ENCODE measurements around the gene ANKRD44.

ANKRD44 gene

GRCh38 chr2:197268786-197269584 lies 41.6 kb downstream of the ANKRD44 start:
- DNase-seq (ENCODE audit: low spot score) (no peak), ATAC-seq (ENCODE audit: low read depth) (no peak)
- TF ChIP-seq, protein P1, sequence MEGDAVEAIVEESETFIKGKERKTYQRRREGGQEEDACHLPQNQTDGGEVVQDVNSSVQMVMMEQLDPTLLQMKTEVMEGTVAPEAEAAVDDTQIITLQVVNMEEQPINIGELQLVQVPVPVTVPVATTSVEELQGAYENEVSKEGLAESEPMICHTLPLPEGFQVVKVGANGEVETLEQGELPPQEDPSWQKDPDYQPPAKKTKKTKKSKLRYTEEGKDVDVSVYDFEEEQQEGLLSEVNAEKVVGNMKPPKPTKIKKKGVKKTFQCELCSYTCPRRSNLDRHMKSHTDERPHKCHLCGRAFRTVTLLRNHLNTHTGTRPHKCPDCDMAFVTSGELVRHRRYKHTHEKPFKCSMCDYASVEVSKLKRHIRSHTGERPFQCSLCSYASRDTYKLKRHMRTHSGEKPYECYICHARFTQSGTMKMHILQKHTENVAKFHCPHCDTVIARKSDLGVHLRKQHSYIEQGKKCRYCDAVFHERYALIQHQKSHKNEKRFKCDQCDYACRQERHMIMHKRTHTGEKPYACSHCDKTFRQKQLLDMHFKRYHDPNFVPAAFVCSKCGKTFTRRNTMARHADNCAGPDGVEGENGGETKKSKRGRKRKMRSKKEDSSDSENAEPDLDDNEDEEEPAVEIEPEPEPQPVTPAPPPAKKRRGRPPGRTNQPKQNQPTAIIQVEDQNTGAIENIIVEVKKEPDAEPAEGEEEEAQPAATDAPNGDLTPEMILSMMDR (IDR thresholded peaks at IDR 0.05; ENCODE audit: poor library complexity, severe bottlenecking), result no peak
- no peaks in the 10 kb centered on the region for H3K4me1 ChIP-seq (ENCODE audit: insufficient read depth, poor library complexity, severe bottlenecking)
- no peak overlapping the region for H3K27ac ChIP-seq (ENCODE audit: poor library complexity, severe bottlenecking)
- H3K36me3 ChIP-seq (ENCODE audit: low read depth), result no peaks in the 10 kb centered on the region
- H3K27me3 ChIP-seq (ENCODE audit: insufficient read depth, poor library complexity, severe bottlenecking), result no peaks in the 10 kb centered on the region
- no peak overlapping the region for H3K4me3 ChIP-seq (ENCODE audit: severe bottlenecking)
- no peaks in the 10 kb centered on the region for H3K9me3 ChIP-seq (ENCODE audit: severe bottlenecking)

DNA sequence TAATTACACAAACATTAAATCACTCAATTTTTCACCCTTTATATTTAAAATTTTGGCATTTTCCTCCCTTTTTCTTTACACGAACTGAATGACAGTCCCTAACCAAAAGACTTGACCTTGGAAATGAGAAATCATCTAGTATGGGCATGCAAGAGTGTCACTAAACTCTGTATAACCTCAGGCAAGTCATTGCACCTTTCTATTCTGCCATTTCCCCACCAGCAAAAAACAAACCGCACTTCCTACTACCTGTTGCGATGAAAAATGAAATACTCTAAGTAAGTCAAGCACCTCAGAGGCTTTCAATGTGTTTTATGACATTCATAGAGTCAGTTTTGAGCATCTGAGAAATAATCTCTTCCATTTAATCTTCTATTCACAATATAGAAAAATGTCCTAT lies 44.1 kb downstream of the ANKRD44 start:
- no peaks in the 10 kb centered on the region for H3K9me3 ChIP-seq (ENCODE audit: severe bottlenecking)
- no peak overlapping the region for H3K27ac ChIP-seq (ENCODE audit: poor library complexity, severe bottlenecking)
- TF ChIP-seq, protein P1 (IDR thresholded peaks at IDR 0.05; ENCODE audit: poor library complexity, severe bottlenecking), result no peak
- DNase-seq (ENCODE audit: low spot score) (no peak), ATAC-seq (ENCODE audit: low read depth) (no peak)
- no peak overlapping the region for H3K4me3 ChIP-seq (ENCODE audit: severe bottlenecking)
- no peaks in the 10 kb centered on the region for H3K4me1 ChIP-seq (ENCODE audit: insufficient read depth, poor library complexity, severe bottlenecking)
- no peaks in the 10 kb centered on the region for H3K36me3 ChIP-seq (ENCODE audit: low read depth)
- H3K27me3 ChIP-seq (ENCODE audit: insufficient read depth, poor library complexity, severe bottlenecking), result no peaks in the 10 kb centered on the region

- DNase-seq (ENCODE audit: low spot score) (no peak), ATAC-seq (ENCODE audit: low read depth) (no peak)
- H3K27me3 ChIP-seq (ENCODE audit: insufficient read depth, poor library complexity, severe bottlenecking), result no peaks in the 10 kb centered on the region
- no peaks in the 10 kb centered on the region for H3K9me3 ChIP-seq (ENCODE audit: severe bottlenecking)
- TF ChIP-seq, protein P1 (IDR thresholded peaks at IDR 0.05; ENCODE audit: poor library complexity, severe bottlenecking), result no peak
- H3K4me1 ChIP-seq (ENCODE audit: insufficient read depth, poor library complexity, severe bottlenecking), result no peaks in the 10 kb centered on the region
- no peaks in the 10 kb centered on the region for H3K36me3 ChIP-seq (ENCODE audit: low read depth)
- H3K4me3 ChIP-seq (ENCODE audit: severe bottlenecking), result no peak overlapping the region
- H3K27ac ChIP-seq (ENCODE audit: poor library complexity, severe bottlenecking), result no peak overlapping the region
Measured at GRCh38 chr2:197265924-197266323, 44.7 kb downstream of the ANKRD44 start.

GRCh38 chr2:197265036-197265435 lies 45.5 kb downstream of the ANKRD44 start:
- Histone ChIP-seq H3K9me3 (ENCODE audit: severe bottlenecking) (no peaks in the 10 kb centered on the region), H3K4me1 (ENCODE audit: insufficient read depth, poor library complexity, severe bottlenecking) (no peaks in the 10 kb centered on the region), H3K27me3 (ENCODE audit: insufficient read depth, poor library complexity, severe bottlenecking) (no peaks in the 10 kb centered on the region), H3K4me3 (ENCODE audit: severe bottlenecking) (no peak overlapping the region), H3K36me3 (ENCODE audit: low read depth) (no peaks in the 10 kb centered on the region), H3K27ac (ENCODE audit: poor library complexity, severe bottlenecking) (no peak overlapping the region)
- ATAC-seq (ENCODE audit: low read depth) (no peak), DNase-seq (ENCODE audit: low spot score) (no peak)
- TF ChIP-seq, protein P1 (IDR thresholded peaks at IDR 0.05; ENCODE audit: poor library complexity, severe bottlenecking), result no peak

- Histone ChIP-seq H3K4me1 (ENCODE audit: insufficient read depth, poor library complexity, severe bottlenecking) (no peaks in the 10 kb centered on the region), H3K9me3 (ENCODE audit: severe bottlenecking) (no peaks in the 10 kb centered on the region), H3K36me3 (ENCODE audit: low read depth) (no peaks in the 10 kb centered on the region), H3K27me3 (ENCODE audit: insufficient read depth, poor library complexity, severe bottlenecking) (no peaks in the 10 kb centered on the region), H3K27ac (ENCODE audit: poor library complexity, severe bottlenecking) (no peak overlapping the region), H3K4me3 (ENCODE audit: severe bottlenecking) (no peak overlapping the region)
- TF ChIP-seq, protein P1 (IDR thresholded peaks at IDR 0.05; ENCODE audit: poor library complexity, severe bottlenecking), result no peak
- DNase-seq (ENCODE audit: low spot score), result no peak
- ATAC-seq (ENCODE audit: low read depth), result no peak
Measured at GRCh38 chr2:197264332-197264731, 46.2 kb downstream of the ANKRD44 start.
